IMR-90 (cell line): ENCODE measurements around the gene SEC24D. TPM values are rescaled to one million over a fixed set of nuclear protein-coding genes. Genes with fewer than 3 reads are reported as not detected.
A peak's percentile ranks its signal among the peaks of the same experiment; 100 is the strongest.

ENCODE experiments used
- ATAC-seq: fragments of 200-7000 bp; cut with Tn5 transposase; 2 replicates; pipeline ENCODE4 v1.9.1; 2020; ENCODE audit warnings: low read depth, mild to moderate bottlenecking, moderate library complexity
- BruUV-seq: library from RNA; stranded (reverse); fragments of 400-500 nt; replicated peaks from 2 replicates; lab custom pipeline; 2021; lab: Mats Ljungman, UMichigan
- CTCF ChIA-PET: fragments of 300-600 bp; formaldehyde crosslinking; extraction: SDS; loops from one replicate; lab custom pipeline; 2021; ENCODE audit warnings: antibody characterized with exemption; lab: Yijun Ruan, JAX
- POLR2A ChIA-PET: fragments of 300-600 bp; sonication (Branson Sonifier 250); formaldehyde crosslinking; loops from one replicate; lab custom pipeline; 2022; ENCODE audit warnings: antibody characterized with exemption; ENCODE audit not compliant: unreplicated experiment; lab: Charles Lee
- DNase-seq: peaks from one replicate; pipeline ENCODE4 v3.0.0; 2013
- H2AFZ ChIP-seq: replicated peaks from 2 replicates; pipeline ENCODE3; 2013; ENCODE audit warnings: low read length, mild to moderate bottlenecking; ENCODE audit not compliant: poor library complexity
- H2AK5ac ChIP-seq: 2 replicates; pipeline ENCODE4 v1.6.1; 2013; ENCODE audit warnings: low read depth, low read length, inconsistent platforms
- H2AK9ac ChIP-seq: replicated peaks from 2 replicates; pipeline ENCODE3; 2013; ENCODE audit warnings: mild to moderate bottlenecking, low read depth, low read length, moderate library complexity; ENCODE audit not compliant: poor library complexity
- H2BK120ac ChIP-seq: 2 replicates; pipeline ENCODE4 v1.6.1; 2013; ENCODE audit warnings: low read depth, low read length, inconsistent platforms
- H2BK15ac ChIP-seq: 3 replicates; pipeline ENCODE4 v1.6.1; 2013; ENCODE audit warnings: low read depth, low read length, inconsistent platforms
- H2BK20ac ChIP-seq: 2 replicates; pipeline ENCODE4 v1.6.1; 2013; ENCODE audit warnings: low read depth, mild to moderate bottlenecking, inconsistent platforms, low read length, moderate library complexity
- H2BK5ac ChIP-seq: 2 replicates; pipeline ENCODE4 v1.6.1; 2013; ENCODE audit warnings: mild to moderate bottlenecking, low read depth, low read length, inconsistent platforms; ENCODE audit not compliant: poor library complexity, severe bottlenecking
- H3K14ac ChIP-seq: replicated peaks from 2 replicates; pipeline ENCODE4 v1.6.1; 2013; ENCODE audit warnings: low read depth, low read length, inconsistent platforms
- H3K18ac ChIP-seq: 2 replicates; pipeline ENCODE4 v1.6.1; 2013; ENCODE audit warnings: low read depth, low read length, control low read depth
- H3K23ac ChIP-seq: 2 replicates; pipeline ENCODE4 v1.6.1; 2013; ENCODE audit warnings: low read depth, low read length, inconsistent platforms
- H3K27ac ChIP-seq: 2 replicates; pipeline ENCODE4 v1.5.1; 2013; ENCODE audit warnings: mild to moderate bottlenecking, control low read depth, low read length; ENCODE audit not compliant: insufficient read depth
- H3K27me3 ChIP-seq: 2 replicates; pipeline ENCODE4 v1.6.1; 2013; ENCODE audit warnings: low read length; ENCODE audit not compliant: control insufficient read depth, insufficient read depth
- H3K36me3 ChIP-seq: 2 replicates; pipeline ENCODE4 v1.6.1; 2013; ENCODE audit warnings: low read length, mixed read lengths; ENCODE audit not compliant: control insufficient read depth, insufficient read depth
- H3K4ac ChIP-seq: 2 replicates; pipeline ENCODE4 v1.6.1; 2013; ENCODE audit warnings: low read depth, low read length, inconsistent platforms
- H3K4me1 ChIP-seq: 2 replicates; pipeline ENCODE4 v1.6.1; 2013; ENCODE audit warnings: low read length, mixed read lengths; ENCODE audit not compliant: control insufficient read depth, insufficient read depth
- H3K4me2 ChIP-seq: 2 replicates; pipeline ENCODE4 v1.6.1; 2013; ENCODE audit warnings: low read depth, mild to moderate bottlenecking, control low read depth, low read length, moderate library complexity
- H3K4me3 ChIP-seq: 2 replicates; pipeline ENCODE4 v1.5.1; 2013; ENCODE audit warnings: low read depth, mild to moderate bottlenecking, control low read depth, low read length, moderate library complexity; ENCODE audit not compliant: insufficient read depth
- H3K56ac ChIP-seq: 2 replicates; pipeline ENCODE4 v1.6.1; 2013; ENCODE audit warnings: low read length, inconsistent platforms; ENCODE audit not compliant: insufficient read depth; ENCODE audit errors: extremely low read depth
- H3K79me1 ChIP-seq, 2 experiments: 2 replicates each; pipeline ENCODE4 v1.6.1; 2013; ENCODE audit warnings: low read length in 2 of 2, inconsistent platforms in 1 of 2, low read depth in 1 of 2
- H3K9ac ChIP-seq: 2 replicates; pipeline ENCODE4 v1.6.1; 2013; ENCODE audit warnings: low read depth, low read length, control low read depth
- H3K9me1 ChIP-seq: 2 replicates; pipeline ENCODE4 v1.6.1; 2013; ENCODE audit warnings: low read length, inconsistent platforms; ENCODE audit not compliant: insufficient read depth
- H3K9me3 ChIP-seq: 2 replicates; pipeline ENCODE4 v1.6.1; 2013; ENCODE audit warnings: low read length; ENCODE audit not compliant: control insufficient read depth, insufficient read depth
- H4K20me1 ChIP-seq: 2 replicates; pipeline ENCODE4 v1.6.1; 2013; ENCODE audit warnings: low read length, inconsistent platforms; ENCODE audit not compliant: insufficient read depth
- H4K5ac ChIP-seq: 2 replicates; pipeline ENCODE4 v1.6.1; 2013; ENCODE audit warnings: mild to moderate bottlenecking, low read depth, low read length, control low read depth
- H4K8ac ChIP-seq, 2 experiments: 2 replicates each; pipeline ENCODE4 v1.6.1; 2013; ENCODE audit warnings: low read depth in 2 of 2, low read length in 2 of 2, control low read depth in 1 of 2, inconsistent platforms in 1 of 2
- H4K91ac ChIP-seq: 2 replicates; pipeline ENCODE4 v1.6.1; 2013; ENCODE audit warnings: low read depth, low read length, inconsistent platforms; ENCODE audit not compliant: insufficient read depth
- BHLHE40 ChIP-seq: fragments of 150-350 bp; IDR thresholded peaks from 2 replicates; pipeline ENCODE4 v1.6.1; 2016; ENCODE audit warnings: mild to moderate bottlenecking, low read depth, low read length
- CEBPB ChIP-seq: IDR thresholded peaks from 2 replicates; pipeline ENCODE4 v1.6.1; 2012; ENCODE audit warnings: low read depth, low read length, improper control_type of control experiment
- CTCF ChIP-seq: conservative IDR thresholded peaks from 2 replicates; pipeline ENCODE4 v1.5.1; 2012; ENCODE audit warnings: mild to moderate bottlenecking, low read depth, low read length, improper control_type of control experiment
- ELK1 ChIP-seq: fragments of 150-350 bp; IDR thresholded peaks from 2 replicates; pipeline ENCODE4 v1.6.1; 2016; ENCODE audit warnings: low read depth, mild to moderate bottlenecking, low read length, moderate library complexity, borderline replicate concordance
- FOS ChIP-seq: fragments of 150-350 bp; IDR thresholded peaks from 2 replicates; pipeline ENCODE4 v1.6.1; 2016; ENCODE audit warnings: low read depth, low read length
- MAZ ChIP-seq: IDR thresholded peaks from 2 replicates; pipeline ENCODE4 v1.6.1; 2012; ENCODE audit warnings: low read depth, mild to moderate bottlenecking, low read length, improper control_type of control experiment, moderate library complexity, borderline replicate concordance
- MXI1 ChIP-seq: IDR thresholded peaks from 2 replicates; pipeline ENCODE4 v1.6.1; 2012; ENCODE audit warnings: low read depth, mild to moderate bottlenecking, low read length, moderate library complexity, borderline replicate concordance
- NFE2L2 ChIP-seq: fragments of 150-350 bp; IDR thresholded peaks from 2 replicates; pipeline ENCODE4 v1.6.1; 2016; ENCODE audit warnings: low read depth, mild to moderate bottlenecking, low read length
- POLR2A ChIP-seq: IDR thresholded peaks from 2 replicates; pipeline ENCODE4 v1.6.1; 2012; ENCODE audit warnings: mild to moderate bottlenecking, low read depth, low read length
- RAD21 ChIP-seq: IDR thresholded peaks from 2 replicates; pipeline ENCODE4 v1.6.1; 2012; ENCODE audit warnings: low read length, improper control_type of control experiment
- RCOR1 ChIP-seq: IDR thresholded peaks from 2 replicates; pipeline ENCODE4 v1.6.1; 2012; ENCODE audit warnings: mild to moderate bottlenecking, low read length, improper control_type of control experiment; ENCODE audit not compliant: insufficient replicate concordance
- RFX5 ChIP-seq: IDR thresholded peaks from 2 replicates; pipeline ENCODE4 v1.8.0; 2012; ENCODE audit warnings: low read depth, mild to moderate bottlenecking, low read length, moderate library complexity
- WGBS, 2 experiments: methylation state at CpG; one replicate each; pipeline versions ENCODE4 v1.1.5 to v1.1.7; 2013; ENCODE audit warnings: missing lambda C conversion rate in 2 of 2; ENCODE audit not compliant: insufficient read length in 1 of 2; ENCODE audit errors: extremely low coverage in 2 of 2; 5-methylcytosine and 5-hydroxymethylcytosine counted together
- dilution Hi-C: fragments of 300-500 bp; cut with HindIII; formaldehyde crosslinking; loops from one replicate; pipeline ENCODE4 v1.14.3; 2018; ENCODE audit warnings: low sequenced_read_pairs; ENCODE audit not compliant: unreplicated experiment
- in situ Hi-C: fragments of 300-500 bp; cut with MboI; formaldehyde crosslinking; loops from 3 replicates; pipeline ENCODE4 v1.14.3; 2019; ENCODE audit warnings: low sequenced_read_pairs, inconsistent platforms, mixed read lengths
- intact Hi-C: fragments of 100-400 bp; cut with micrococcal nuclease; formaldehyde crosslinking; loops from 2 replicates; pipeline ENCODE4 v1.10.0; 2022
- polyA plus RNA-seq, 3 experiments: library from polyadenylated mRNA; depleted of rRNA; stranded (reverse); fragments of >200 nt; gene quantifications; 2 replicates each; pipeline ENCODE4 v1.2.3, GENCODE V29; 2012; ENCODE audit warnings: low replicate concordance in 1 of 3
- total RNA-seq: library from RNA; depleted of rRNA; stranded (reverse); fragments of >200 nt; gene quantifications from 2 replicates; pipeline ENCODE4 v1.2.3, GENCODE V29; 2012

The SEC24D gene
- total and polyA plus RNA-seq, 2 of the 4 experiments (the other 2 are of a cell fraction): 93.2 to 111 TPM

GRCh38 chr4:118746251-118746919, 89.5 kb downstream of the SEC24D start (continued):
- TF ChIP-seq RCOR1: no peak

- Histone ChIP-seq H3K4me3 (no peak overlapping the region), H2AK5ac (no peak overlapping the region), H2BK5ac (peak overlapping the region; percentile 20), H2BK120ac (no peak overlapping the region), H2BK20ac (no peak overlapping the region), H3K9me3 (no peaks in the 10 kb centered on the region), H3K18ac (no peak overlapping the region), H3K9me1 (peaks cover 4% of the 10 kb centered on the region; the same call in 1 of the 2 replicates), H3K4me1 (peaks cover 12% of the 10 kb centered on the region), H3K4me2 (no peak overlapping the region), H3K9ac (no peak overlapping the region), H4K20me1 (peaks cover 26% of the 10 kb centered on the region; the same call in 1 of the 2 replicates), H4K8ac (no peak overlapping the region), H4K91ac (no peak overlapping the region), H3K23ac (no peak overlapping the region), H2BK15ac (no peak overlapping the region), H3K79me1 (peaks cover 25 to 61% of the 10 kb centered on the region in 2 experiments), H3K4ac (no peak overlapping the region), H3K27ac (no peak overlapping the region), H2AFZ (no peak overlapping the region), H3K14ac (no peak overlapping the region), H4K5ac (no peak overlapping the region), H3K27me3 (no peaks in the 10 kb centered on the region), H2AK9ac (no peak overlapping the region), H3K56ac (no peak overlapping the region), H3K36me3 (peaks cover 45% of the 10 kb centered on the region)
- intact Hi-C loops (no loop called here), dilution Hi-C loops (no loop called here), in situ Hi-C loops (loop anchor here (10.0 kb wide), 1 partner anchor 229 kb away; no protein-coding TSS in a partner anchor)
- BruUV-seq: no TSS peak
- TF ChIP-seq RAD21 (no peak), RFX5 (no peak), BHLHE40 (no peak), RCOR1 (no peak), CTCF (no peak), ELK1 (no peak), MAZ (no peak), NFE2L2 (no peak), POLR2A (no peak), FOS (no peak), MXI1 (no peak), CEBPB (no peak)
- DNase-seq: no peak
- 29% methylated on average over 1 of the region's 3 CpGs; no CpG with 5 or more reads in 1 of the 2 experiments for WGBS, 2 experiments
- ATAC-seq: no peak
- ChIA-PET CTCF (no interaction called here), POLR2A (no interaction called here)
Observed at GRCh38 chr4:118745357-118745756, 90.6 kb downstream of the SEC24D start.
